NCI-H2227 (cell line): ENCODE measurements around the gene PCBP4.

Experiments
- DNase-seq: peaks from one replicate; lab custom pipeline; 2025; ENCODE audit not compliant: unreplicated experiment; lab: John Stamatoyannopoulos, UW

PCBP4 gene

GRCh38 chr3:51967384-51968169 is at the start of gene PCBP4:
PCBP4 (minus strand) TSS chr3:51967454; CDS start chr3:51961240, 6,214 bp downstream.
- DNase-seq: peak; percentile 62

- DNase-seq: peak; percentile 43
Measured at GRCh38 chr3:52015438-52016228, 48.4 kb upstream of the PCBP4 start.

DNA sequence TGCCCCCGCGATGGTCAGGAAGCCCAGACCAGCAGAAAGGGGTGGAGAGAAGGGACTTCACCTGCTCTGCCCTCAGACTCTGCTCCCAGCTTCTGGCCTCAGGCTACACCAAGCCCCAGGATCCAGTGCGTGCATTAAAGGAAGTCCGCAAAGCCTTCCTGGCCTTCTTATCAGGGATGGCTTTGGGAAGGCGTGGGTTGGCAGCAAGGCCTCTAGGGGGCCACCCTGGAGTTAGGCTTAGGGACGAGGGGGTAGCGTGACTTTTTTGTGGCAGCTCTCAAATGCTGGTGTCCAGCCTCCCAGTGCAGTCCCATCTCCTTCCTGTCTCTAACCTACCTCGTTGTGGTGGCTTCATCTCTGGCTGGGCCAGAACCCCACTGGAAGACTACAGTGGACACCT is 47.4 kb upstream of the PCBP4 start:
- DNase-seq: no peak

DNA sequence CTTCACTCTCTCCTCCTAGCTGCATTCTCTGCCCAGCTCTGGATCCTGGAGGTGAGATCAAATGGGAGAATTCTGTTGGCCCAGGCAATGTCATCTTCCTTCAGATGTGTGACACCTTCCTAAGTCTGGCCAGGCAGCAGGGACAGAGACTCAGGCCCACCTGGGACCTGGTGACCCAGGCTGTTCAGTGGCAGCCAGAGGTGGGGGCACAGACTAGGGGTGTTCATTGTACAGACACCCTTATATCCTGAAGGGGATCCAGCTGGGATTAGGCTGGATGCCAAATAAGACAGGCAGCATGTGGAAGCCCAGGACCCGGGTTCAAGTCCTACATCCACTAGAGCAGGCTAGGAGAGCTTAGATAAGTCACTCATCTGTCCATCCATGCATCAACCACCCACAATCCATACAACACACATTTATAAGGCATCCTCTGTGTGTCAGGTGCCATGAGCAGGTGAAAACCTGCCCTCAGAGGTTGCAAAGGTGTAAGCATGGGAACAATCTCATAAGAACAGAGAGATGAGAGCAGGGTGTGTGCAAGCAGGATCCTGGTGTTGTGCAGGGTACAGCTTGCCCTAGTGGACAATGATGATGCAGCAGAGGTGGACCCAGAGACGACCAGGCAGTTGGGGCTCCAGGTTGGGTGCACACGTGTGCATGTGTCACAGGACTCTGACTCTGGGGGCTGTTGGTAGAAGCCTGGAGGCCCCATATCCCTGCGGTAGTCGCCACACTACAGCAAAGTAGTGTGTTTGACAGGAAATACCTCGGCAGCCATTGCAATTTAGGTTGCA is 46.7 kb upstream of the PCBP4 start:
- no peak for DNase-seq

DNA sequence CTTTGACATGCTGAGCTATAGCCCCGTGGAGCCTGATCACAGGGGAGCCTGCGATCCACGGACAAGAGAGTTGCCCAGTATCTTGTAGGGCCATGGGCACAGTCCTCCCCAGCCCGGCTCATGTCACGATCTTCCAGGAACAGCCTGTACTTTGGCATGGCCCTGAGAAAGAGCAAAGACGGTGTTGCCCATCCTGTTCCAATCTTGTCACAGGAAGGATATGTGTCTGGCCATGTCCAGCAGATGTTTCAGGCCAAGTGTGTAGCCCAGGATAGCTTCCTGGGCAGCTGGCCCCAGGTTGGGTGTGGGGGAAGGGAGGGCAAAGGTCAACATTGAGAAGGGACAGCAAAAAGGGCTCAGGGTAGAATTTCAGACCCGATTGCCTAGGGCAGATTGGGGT is 45.4 kb upstream of the PCBP4 start:
- no peak for DNase-seq

GRCh38 chr3:52010431-52010830 is 43.2 kb upstream of the PCBP4 start:
- DNase-seq: no peak

DNA sequence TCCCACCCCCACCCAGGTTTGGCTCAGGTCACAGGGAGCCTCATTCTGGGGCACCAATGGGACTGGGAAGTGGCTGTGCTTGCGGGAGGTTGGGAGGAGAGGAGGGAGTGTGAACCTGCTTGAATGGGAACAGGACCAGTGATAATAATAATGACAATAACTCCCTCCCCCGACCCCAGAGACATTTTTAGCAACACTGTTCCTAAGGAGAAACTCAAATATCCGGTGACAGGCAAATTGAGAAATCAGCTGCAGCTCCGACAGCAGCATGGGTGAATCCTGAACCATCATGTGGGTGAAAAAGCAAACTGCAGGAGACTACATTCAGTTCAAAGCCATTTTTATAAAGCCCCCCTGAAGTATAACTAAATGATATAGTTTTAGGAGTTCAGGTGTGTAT is 40.0 kb upstream of the PCBP4 start:
- DNase-seq: no peak

DNA sequence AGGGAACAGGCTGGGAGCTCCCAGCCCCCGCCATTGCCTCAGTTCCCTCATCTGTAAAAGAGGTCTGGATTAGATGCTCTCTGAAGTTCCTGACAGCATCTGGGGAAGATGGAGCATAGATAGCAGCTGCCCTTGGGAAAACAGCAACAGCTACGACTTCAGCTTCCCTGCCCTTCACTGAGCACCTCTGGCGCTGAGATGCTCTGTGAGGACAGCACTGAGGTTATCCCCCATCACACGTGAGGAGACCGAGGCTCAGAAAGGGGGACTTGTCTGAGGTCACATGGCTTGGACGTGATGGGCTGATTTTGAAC is 39.5 kb upstream of the PCBP4 start:
- no peak for DNase-seq

- no peak for DNase-seq
Measured at GRCh38 chr3:52006017-52006819, 39.0 kb upstream of the PCBP4 start.

DNA sequence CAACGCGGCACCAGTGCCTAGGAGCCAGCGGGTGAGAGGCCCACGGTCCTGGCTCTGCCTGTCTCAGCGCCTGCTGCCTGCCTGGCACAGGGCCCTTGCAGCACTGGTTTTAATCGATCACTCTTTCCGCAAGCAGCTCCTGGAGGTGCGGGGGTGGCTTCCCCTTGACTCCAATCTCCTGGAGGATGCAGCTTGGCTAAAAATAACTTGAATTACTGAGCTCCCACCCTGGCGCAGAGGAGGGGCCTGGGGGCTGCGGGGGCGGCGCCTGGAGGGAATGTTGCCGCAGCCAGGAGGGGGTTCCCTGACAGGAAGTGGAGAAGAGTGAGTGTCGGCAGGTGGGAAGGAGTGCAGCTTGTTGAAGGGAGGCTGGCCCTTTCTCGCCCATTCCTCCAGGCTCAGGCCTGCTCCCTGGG is 38.3 kb upstream of the PCBP4 start:
- DNase-seq: peak; percentile 81

GRCh38 chr3:52004906-52005395 is 37.7 kb upstream of the PCBP4 start:
- DNase-seq: no peak

DNA sequence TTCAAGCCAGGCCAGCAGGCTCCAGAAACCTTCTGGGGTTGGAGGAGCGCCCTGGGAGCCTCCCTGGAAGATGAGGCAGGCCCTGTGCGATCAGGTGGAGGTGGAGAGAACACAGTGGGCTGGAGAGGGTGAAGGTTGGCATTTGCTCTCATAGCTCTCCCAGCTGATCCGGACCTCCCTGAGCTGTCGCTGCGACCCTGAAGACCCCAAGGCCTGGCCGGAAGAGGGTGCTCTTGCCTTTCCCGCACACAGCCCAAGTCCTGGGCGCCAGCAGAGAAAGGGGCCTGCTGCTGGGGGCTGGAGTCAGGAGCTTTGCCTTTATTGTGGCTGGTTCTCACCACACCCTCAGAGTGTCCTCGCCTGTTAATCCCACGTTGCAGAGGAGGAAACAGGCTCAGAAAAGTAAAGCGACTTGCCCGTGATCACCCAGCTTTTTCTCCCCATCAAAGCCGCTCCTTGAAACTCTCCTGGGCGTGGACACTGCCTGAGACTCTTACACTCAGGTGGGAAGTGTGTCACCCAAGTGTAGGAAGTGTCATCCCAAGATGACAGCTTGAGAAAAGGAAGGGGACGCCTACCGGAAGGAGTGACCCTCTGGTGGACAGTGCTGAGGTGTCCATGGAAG is 37.0 kb upstream of the PCBP4 start:
- peak; percentile 17 for DNase-seq

GRCh38 chr3:52002748-52003147 is 35.5 kb upstream of the PCBP4 start:
- no peak for DNase-seq

- peak; percentile 86 for DNase-seq
Measured at GRCh38 chr3:52001443-52001974, 34.3 kb upstream of the PCBP4 start.

DNA sequence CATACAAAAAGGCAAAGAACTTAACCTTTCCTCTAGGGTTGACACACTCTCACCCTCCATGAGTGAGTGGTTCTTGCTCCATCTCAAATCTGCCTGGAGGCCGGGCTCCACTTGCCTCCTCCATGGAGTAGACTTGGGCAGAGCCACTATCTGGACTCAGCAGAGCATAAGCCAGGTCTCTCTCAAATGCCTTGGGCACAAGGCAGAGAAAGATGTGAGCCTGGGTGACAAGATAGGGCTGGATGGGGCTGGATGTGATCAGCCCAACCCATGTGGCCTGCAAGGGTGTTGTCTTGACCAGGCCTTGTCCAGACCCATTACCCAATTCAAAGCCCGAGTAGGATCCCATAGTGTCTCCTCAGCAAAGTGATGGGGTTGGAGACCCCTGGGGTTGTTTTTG is 32.6 kb upstream of the PCBP4 start:
- no peak for DNase-seq

DNA sequence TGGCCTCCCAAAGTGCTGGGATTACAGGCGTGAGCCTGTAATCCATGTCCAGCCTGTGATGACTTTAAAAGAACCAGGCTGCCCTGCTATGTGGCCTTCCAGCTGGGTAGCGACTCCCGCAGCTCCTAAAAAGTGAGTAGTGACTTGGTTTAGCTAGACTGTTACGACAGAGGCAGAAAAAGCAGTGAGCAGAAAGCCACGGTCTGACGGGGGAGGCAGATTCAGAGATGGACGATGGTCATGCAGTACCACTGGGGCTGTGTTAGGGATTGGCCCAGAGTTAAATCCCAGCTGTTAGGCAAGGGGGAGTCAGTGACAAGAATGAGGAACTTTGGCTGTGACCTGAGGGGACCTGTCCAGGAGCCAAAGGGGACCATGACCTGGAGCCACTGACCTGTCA is 31.5 kb upstream of the PCBP4 start:
- no peak for DNase-seq

DNA sequence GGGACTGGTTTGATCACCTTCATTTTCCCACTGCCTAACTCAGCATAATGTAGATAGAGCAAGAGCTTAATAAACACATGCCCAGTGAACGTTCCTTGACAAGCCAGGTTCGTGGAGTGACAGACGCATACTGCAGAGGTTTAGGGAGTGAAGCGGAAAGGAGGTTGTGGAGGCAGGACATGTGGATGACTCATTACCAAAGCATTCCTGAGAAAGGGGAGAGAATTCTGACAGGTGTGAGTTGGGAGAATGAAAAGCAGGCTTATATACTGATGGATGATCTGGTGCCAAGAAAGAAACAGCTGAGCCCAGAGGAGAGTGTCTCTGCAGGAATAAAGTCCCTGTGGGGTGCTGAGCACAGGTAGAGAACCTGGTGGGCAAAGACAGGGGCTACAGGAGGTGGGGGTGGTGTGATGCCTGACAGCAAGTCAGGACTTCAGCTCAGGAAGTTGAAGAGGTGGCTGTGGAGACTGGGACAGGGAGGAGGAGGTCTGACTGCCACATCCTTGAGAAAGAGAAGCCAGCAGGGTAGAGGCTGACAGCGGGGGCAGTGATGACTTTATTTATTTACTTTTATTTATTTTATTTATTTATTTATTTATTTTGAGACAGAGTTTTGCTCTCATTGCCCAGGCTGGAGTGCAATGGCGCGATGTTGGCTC is 30.8 kb upstream of the PCBP4 start:
- DNase-seq: no peak

DNA sequence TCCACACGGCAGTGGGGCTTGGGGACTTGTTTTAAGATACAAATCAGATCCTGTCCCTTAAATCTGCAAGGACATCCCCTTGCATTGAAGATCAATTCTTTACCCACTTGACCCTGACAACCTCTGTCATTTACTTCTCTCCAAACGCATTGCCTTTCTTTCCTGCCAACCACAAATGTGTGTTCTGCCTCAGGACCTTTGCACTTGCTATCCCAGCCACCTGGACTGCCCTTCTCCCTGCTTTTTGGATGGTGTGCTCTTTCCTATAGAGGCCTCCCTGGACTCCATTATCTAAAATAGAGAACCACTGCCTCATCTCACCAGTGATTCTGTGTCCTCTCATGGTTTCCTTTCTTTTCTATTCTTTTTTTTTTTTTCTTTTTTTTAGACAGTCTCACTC is 29.9 kb upstream of the PCBP4 start:
- DNase-seq: no peak

- DNase-seq: peak; percentile 92
Measured at GRCh38 chr3:51995346-51996163, 28.3 kb upstream of the PCBP4 start, which contains the start of gene RPL29. RPL29 (minus strand) TSS chr3:51995895; CDS start chr3:51995461, 434 bp downstream.
